Neural crest cell (in vitro differentiated cells): ENCODE measurements around the gene KCNK18. TPM values are rescaled to one million over a fixed set of nuclear protein-coding genes. Genes with fewer than 3 reads are reported as not detected.
A peak's percentile ranks its signal among the peaks of the same experiment; 100 is the strongest.

ENCODE experiments used
- DNase-seq: peaks from one replicate; pipeline ENCODE4 v3.0.0; 2021; ENCODE audit warnings: low read depth, mixed read lengths, low spot score
- H3K27ac Mint-ChIP-seq: one replicate; pipeline ENCODE4 v1.8.0; 2021; ENCODE audit warnings: mild to moderate bottlenecking, mixed read lengths; ENCODE audit not compliant: unreplicated experiment
- H3K27me3 Mint-ChIP-seq: 2 replicates; pipeline ENCODE4 v1.8.0; 2021; ENCODE audit warnings: low read depth, mild to moderate bottlenecking, mixed read lengths
- H3K36me3 Mint-ChIP-seq: 2 replicates; pipeline ENCODE4 v1.8.0; 2021; ENCODE audit warnings: low read depth, mild to moderate bottlenecking, mixed read lengths
- H3K4me1 Mint-ChIP-seq: 2 replicates; pipeline ENCODE4 v1.8.0; 2021; ENCODE audit warnings: mixed read lengths
- H3K4me3 Mint-ChIP-seq: one replicate; pipeline ENCODE4 v1.8.0; 2021; ENCODE audit warnings: mild to moderate bottlenecking, mixed read lengths
- H3K9me3 Mint-ChIP-seq: 2 replicates; pipeline ENCODE4 v1.8.0; 2021; ENCODE audit warnings: mixed read lengths
- CTCF ChIP-seq: fragments of 200-600 bp; sonication (generic); conservative IDR thresholded peaks from 2 replicates; pipeline ENCODE4 v1.5.0; 2021; ENCODE audit warnings: antibody characterized with exemption, mild to moderate bottlenecking
- total RNA-seq: library from RNA; stranded (reverse); gene quantifications from 2 replicates; pipeline ENCODE4 v1.2.1, GENCODE V29; 2021

Gene KCNK18
- total RNA-seq, 1 donor from 2014 or later, result not detected

- Mint-ChIP-seq H3K27ac (no peak overlapping the region), H3K4me1 (peaks cover 43% of the 10 kb centered on the region), H3K27me3 (peaks cover 19% of the 10 kb centered on the region), H3K9me3 (no peaks in the 10 kb centered on the region), H3K4me3 (no peak overlapping the region), H3K36me3 (no peaks in the 10 kb centered on the region)
- no peak for TF ChIP-seq CTCF
- DNase-seq, result no peak
Measured at GRCh38 chr10:117222976-117223692, 25.8 kb downstream of the KCNK18 start.

GRCh38 chr10:117223693-117224430 lies 26.6 kb downstream of the KCNK18 start:
- H3K36me3 Mint-ChIP-seq, result no peaks in the 10 kb centered on the region
- H3K27ac Mint-ChIP-seq, result no peak overlapping the region
- H3K27me3 Mint-ChIP-seq, result peaks cover 21% of the 10 kb centered on the region
- H3K9me3 Mint-ChIP-seq, result no peaks in the 10 kb centered on the region
- H3K4me3 Mint-ChIP-seq, result no peak overlapping the region
- no peak for DNase-seq
- peaks cover 43% of the 10 kb centered on the region for H3K4me1 Mint-ChIP-seq
- TF ChIP-seq CTCF, result no peak

- no peak for DNase-seq
- no peaks in the 10 kb centered on the region for H3K36me3 Mint-ChIP-seq
- no peak for TF ChIP-seq CTCF
- H3K9me3 Mint-ChIP-seq, result no peaks in the 10 kb centered on the region
- H3K27ac Mint-ChIP-seq, result no peak overlapping the region
- peaks cover 43% of the 10 kb centered on the region for H3K4me1 Mint-ChIP-seq
- peaks cover 30% of the 10 kb centered on the region for H3K27me3 Mint-ChIP-seq
- H3K4me3 Mint-ChIP-seq, result no peak overlapping the region
Measured at GRCh38 chr10:117224881-117225280, 27.6 kb downstream of the KCNK18 start.

GRCh38 chr10:117226813-117227451 lies 29.6 kb downstream of the KCNK18 start:
- no peak for DNase-seq

More at GRCh38 chr10:117226813-117227451, 29.6 kb downstream of the KCNK18 start:
- no peaks in the 10 kb centered on the region for H3K36me3 Mint-ChIP-seq
- no peak overlapping the region for H3K27ac Mint-ChIP-seq
- no peak overlapping the region for H3K4me3 Mint-ChIP-seq
- peak; percentile 51 for TF ChIP-seq CTCF
- H3K27me3 Mint-ChIP-seq, result peaks cover 43% of the 10 kb centered on the region
- peaks cover 3% of the 10 kb centered on the region for H3K9me3 Mint-ChIP-seq
- H3K4me1 Mint-ChIP-seq, result peaks cover 28% of the 10 kb centered on the region
